Activated CD4-positive, alpha-beta T cell treated with anti-CD3 and anti-CD28 coated beads, Interleukin-2, amount 50 U/mL, for 16 hours (primary cell): ENCODE data around the gene ACTC1.

ENCODE experiments used
- DNase-seq: peaks from one replicate; pipeline ENCODE4 v3.0.0-alpha.2; 2020

Gene ACTC1

GRCh38 chr15:34799149-34800101, 4.1 kb upstream of the ACTC1 start:
- DNase-seq = no peak

- no peak for DNase-seq
Observed at GRCh38 chr15:34796847-34797435, 1.6 kb upstream of the ACTC1 start.

DNA sequence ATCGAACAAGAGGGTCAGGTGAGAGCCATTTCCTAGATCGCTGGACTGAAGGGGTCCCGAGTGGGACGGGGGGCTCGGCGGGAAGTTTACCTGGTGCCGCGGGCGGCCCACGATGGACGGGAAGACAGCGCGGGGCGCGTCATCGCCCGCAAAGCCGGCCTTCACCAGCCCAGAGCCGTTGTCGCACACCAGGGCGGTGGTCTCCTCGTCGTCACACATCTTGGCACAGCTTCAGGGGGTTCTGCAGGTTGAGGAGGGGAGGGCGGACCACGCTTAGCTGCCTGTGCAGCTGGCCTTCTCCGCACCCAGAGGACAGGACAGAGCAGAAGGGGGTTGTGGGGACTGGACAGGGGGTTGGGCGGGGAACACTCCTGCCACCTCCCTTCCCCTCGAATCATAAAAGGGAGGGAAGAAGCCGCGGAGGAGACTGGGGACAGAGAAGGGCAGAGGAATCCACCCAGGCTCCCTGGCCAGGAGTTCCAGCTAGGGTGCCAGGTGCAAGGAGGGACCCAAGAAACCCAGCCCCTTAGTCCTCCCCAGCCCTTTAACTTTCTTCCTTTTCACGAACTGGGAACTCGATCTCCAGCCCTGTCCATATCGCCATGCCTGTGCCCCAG, 651 bp downstream of the ACTC1 start:
- DNase-seq = no peak

DNA sequence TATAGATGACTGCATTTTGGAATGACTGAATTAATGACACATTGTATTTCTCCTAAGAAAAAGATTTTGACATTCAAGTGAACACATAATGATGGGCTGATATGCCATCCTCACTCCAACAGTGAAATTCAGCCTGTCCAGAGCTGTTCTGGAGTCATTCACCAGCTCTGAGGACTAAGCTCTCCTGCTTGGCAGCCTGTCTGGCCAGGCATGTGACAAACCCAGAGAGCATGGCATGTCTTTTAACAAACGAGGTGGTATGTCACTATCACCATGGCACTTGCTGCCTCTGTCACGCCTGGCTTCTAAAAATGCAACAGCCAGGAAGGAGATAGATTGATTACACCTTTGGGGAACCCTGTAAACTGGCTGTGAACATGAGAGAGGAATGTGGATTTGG, 1.4 kb downstream of the ACTC1 start:
- DNase-seq = no peak

GRCh38 chr15:34793071-34793470, 2.3 kb downstream of the ACTC1 start:
- DNase-seq = no peak

DNA sequence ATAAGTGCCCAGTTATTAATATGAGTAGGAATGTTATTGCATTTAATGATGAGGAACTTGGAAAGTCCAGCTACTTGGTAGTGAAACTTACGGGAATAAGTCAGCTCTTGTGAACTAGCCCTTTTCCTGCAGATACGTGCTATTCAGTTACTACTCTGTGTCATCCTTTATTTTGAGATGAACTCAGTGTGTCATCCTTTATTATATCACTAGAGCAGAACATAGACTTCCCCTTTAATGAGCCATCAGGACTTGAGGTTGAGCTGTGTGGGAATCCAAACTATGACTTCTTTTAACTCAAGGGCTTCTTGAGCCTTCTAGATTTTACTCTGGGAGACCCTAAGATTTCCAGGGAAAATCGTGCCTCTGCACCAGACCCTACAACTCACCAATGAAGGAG, 3.6 kb downstream of the ACTC1 start:
- DNase-seq = no peak

- no peak for DNase-seq
Observed at GRCh38 chr15:34790121-34790520, 5.2 kb downstream of the ACTC1 start.

- DNase-seq = no peak
Observed at GRCh38 chr15:34789326-34789725, 6.0 kb downstream of the ACTC1 start.

- no peak for DNase-seq
Observed at GRCh38 chr15:34786206-34786605, 9.1 kb downstream of the ACTC1 start.

- no peak for DNase-seq
Observed at GRCh38 chr15:34783991-34784390, 11.4 kb downstream of the ACTC1 start.

DNA sequence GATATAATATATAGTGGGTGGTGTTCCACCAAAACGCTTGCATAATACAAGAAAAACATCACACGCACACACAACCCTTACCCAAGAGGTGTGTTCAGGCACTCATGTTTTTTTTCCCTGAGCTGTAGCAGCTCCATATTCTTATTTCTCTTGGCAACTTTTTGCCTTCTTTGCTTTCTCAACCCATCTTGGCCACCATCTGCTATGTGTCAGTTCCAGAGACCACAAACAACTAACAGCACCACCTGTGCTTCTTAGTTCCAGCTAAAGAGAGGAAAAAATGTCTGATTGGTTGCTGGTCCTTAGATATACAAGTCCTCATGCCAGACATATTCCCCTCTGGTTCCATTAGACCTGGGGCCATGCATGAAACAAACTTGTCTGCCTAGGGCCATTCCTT, 11.9 kb downstream of the ACTC1 start:
- no peak for DNase-seq

GRCh38 chr15:34782901-34783300, 12.4 kb downstream of the ACTC1 start:
- no peak for DNase-seq

DNA sequence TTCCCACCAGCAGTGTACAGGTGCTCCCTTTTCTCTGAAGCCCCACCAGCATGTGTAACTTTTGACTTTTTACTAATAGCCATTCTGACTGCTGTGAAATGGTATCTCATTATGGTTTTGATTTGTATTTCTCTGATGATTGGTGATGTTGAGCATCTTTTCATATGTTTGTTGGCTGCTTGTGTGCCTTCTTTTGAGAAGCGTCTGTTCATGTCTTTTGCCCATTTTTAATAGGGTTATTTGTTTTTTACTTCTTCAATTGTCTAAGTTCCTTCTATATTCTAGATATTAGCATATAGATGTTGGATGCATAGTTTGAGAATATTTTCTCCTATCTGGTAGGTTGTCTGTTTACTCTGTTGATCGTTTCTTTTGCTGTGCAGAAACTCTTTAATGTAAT, 14.6 kb downstream of the ACTC1 start:
- DNase-seq = no peak

DNA sequence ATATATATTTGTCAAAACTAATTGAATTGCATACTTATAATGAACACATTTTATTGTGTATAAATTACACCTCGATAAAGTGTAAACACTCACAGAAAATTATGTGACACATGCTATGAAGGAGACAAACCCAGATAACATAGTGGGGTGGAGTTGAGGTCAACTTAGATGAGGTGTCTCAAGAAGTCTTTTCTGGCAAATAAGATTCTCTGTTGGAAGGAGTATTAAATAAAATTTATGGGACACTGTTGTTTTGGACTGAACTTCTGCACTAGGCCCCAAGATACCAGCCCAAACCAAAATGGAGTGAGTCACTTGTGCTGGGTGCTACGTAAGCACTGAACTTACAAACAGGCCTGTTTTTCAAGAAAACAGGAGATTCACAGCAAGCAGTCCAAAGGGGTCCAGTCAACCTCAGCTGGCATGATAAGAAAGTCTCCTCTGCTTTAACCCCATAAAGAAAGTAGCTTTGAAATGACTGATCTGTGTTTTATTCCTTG, 18.7 kb downstream of the ACTC1 start:
- DNase-seq = no peak

DNA sequence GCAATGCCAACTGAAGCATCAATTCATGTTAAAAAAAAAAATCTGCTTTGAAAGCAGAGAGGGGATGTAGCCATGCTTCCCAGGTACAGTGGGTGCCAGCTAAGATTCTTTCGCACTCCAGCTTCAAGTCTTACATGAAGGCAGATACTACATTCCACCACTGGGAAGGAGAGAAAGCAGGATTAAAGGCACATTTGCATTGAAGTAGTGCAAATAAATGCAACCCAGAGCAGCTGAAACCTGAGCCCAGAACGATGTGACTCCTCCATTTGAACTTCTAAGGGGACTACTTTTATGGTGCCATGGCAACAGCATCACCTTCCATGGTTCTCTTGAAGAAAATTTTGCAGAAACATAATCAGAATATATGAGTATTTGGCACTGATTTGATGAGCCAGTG, 21.4 kb downstream of the ACTC1 start:
- DNase-seq = no peak

DNA sequence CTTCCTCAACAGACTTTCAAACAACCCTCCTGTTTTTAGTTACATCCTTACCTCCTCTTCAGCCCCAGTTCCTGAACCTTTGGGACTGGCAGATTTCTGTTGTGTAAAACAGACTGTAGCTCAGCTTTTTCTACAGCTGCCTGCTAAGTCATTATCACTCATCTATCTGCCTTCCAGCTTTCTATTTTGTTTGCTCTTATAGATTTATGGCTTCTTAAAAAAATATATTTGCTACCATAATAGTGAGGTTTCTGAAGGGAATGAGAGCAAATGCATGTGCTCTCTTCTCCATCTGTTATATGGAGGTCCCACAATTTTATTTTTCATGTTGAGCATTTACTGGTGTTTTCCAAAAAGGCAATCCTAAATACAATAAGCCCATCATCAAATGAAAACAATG, 22.3 kb downstream of the ACTC1 start:
- DNase-seq = no peak

DNA sequence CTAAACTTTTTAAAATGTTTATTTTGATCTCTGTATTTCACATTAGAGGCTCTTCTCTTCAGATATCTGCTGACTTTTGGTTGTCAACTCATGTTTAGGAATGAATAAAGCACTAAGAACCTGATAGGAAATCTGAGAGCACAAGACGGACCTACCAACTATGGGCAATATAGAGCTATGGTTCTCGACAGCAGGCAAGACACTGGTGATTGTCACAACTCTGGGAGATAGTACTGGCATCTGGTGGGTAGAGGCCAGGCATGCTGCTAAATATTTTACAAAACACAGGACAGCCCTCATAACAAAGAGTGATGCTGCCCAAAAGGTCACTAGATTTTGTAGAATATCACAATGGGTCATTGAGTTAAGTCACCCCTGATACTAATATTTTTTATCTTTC, 23.0 kb downstream of the ACTC1 start:
- no peak for DNase-seq

DNA sequence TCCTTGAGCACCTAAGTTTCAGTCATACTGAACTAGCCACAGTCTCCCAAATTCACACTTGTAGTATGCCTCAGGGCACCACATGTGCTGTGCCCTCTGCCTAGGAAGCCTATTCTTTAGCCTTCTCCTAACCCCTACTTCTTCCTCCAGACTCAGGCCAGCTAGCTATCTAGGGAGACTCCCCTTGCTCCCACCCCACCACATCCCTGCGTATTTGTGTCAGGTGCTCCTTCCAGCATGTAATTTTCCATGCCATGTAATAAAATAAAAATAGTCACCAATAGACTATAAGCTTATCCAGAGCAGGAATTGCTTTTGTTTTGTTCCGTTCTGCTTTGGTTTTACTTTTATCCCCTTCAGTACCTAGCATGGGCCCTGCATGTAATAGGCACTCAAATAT, 25.6 kb downstream of the ACTC1 start:
- no peak for DNase-seq

GRCh38 chr15:34768530-34768929, 26.8 kb downstream of the ACTC1 start:
- no peak for DNase-seq

- DNase-seq = no peak
Observed at GRCh38 chr15:34765741-34766140, 29.6 kb downstream of the ACTC1 start.

DNA sequence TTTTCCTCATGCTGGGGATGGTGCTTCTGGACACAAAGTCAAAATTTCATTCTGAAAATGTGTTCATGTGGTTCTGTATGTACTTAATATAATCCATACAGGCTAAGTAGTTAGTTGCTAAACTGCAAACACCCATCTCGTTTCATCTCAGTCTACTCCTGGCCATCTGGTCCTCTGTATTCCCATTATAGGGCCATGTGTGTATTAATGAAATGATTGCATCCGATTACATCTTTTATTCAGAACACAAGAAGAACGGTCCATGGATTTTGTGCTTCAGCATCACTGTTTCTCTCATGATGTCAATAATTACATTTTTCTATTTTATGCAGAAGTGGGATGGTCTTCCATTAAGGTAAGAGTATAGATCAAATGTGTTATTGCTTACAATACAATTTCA, 34.4 kb downstream of the ACTC1 start:
- DNase-seq = no peak

DNA sequence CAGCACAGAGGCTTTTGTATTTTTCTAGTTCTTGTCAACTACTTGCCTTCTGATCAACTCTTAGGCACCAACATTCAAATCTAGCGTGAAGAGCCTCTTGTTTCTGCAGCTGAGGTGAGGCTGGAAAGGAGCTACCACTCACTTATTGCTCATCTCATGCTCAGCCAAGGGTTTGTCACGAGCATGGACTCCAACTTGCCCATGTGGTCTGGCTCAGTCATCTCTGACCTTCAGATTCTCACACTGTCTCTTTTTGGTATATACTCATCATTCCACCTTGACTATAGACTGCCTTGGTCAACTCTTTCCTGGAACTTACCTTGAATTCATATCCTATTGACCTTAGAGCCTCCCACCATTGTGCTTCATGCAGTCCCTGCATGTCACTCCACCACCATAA, 35.4 kb downstream of the ACTC1 start:
- DNase-seq = no peak

GRCh38 chr15:34759347-34759746, 36.0 kb downstream of the ACTC1 start:
- DNase-seq = no peak

GRCh38 chr15:34757262-34757661, 38.1 kb downstream of the ACTC1 start:
- no peak for DNase-seq
